Right lobe of liver (tissue), 6 donors: Measurements from ENCODE around the gene DYNLRB1. TPM values are rescaled to one million over a fixed set of nuclear protein-coding genes. Genes with fewer than 3 reads are reported as not detected.
"Not testable (repeated sequence)": the region's sequence is repeated elsewhere in the genome, so short reads cannot be mapped to it uniquely, and the experiment has no call there.

Source experiments
- ATAC-seq, 4 donors: fragments of 200-7000 bp; cut with Tn5 transposase; one replicate each; pipeline ENCODE4 v1.9.1; 2020; ENCODE audit warnings: mild to moderate bottlenecking in 4 of 4, moderate library complexity in 4 of 4
- DNase-seq, 3 donors: peaks; one replicate each; pipeline ENCODE4 v3.0.0-alpha.2; 2020
- H3K27ac ChIP-seq, 3 donors: fragments of 200-600 bp; one replicate each; pipeline ENCODE4 v1.8.0; 2022
- H3K27me3 ChIP-seq, 2 donors: fragments of 200-600 bp; one replicate each; pipeline ENCODE4 v1.8.0; 2022
- H3K36me3 ChIP-seq, 4 donors: fragments of 200-600 bp; sonication (generic) in 1 of 4; one replicate each; pipeline versions ENCODE4 v1.5.1 to v1.8.0; 2017 to 2022; ENCODE audit warnings: control low read depth in 1 of 4
- H3K4me1 ChIP-seq, 4 donors: fragments of 200-600 bp; sonication (generic) in 1 of 4; one replicate each; pipeline versions ENCODE4 v1.5.1 to v1.8.0; 2017 to 2022; ENCODE audit warnings: control low read depth in 1 of 4
- H3K4me3 ChIP-seq, 3 donors: fragments of 200-600 bp; one replicate each; pipeline ENCODE4 v1.8.0; 2022
- H3K9me3 ChIP-seq, 4 donors: fragments of 200-600 bp; sonication (generic) in 1 of 4; one replicate each; pipeline versions ENCODE4 v1.5.1 to v1.8.0; 2017 to 2022; ENCODE audit warnings: control low read depth in 1 of 4
- POLR2A ChIP-seq: fragments of 450-650 bp; IDR thresholded peaks from one replicate; pipeline ENCODE4 v1.6.1; 2017; ENCODE audit warnings: antibody characterized with exemption, mild to moderate bottlenecking
- WGBS: methylation state at CpG from one replicate; pipeline ENCODE4 v1.1.6; 2018; ENCODE audit warnings: low coverage, low lambda C conversion rate; ENCODE audit not compliant: insufficient coverage; ENCODE audit errors: missing lambda C conversion rate; 5-methylcytosine and 5-hydroxymethylcytosine counted together
- intact Hi-C, 2 donors: fragments of 100-400 bp; cut with DNase I; formaldehyde crosslinking; loops; one replicate each; pipeline versions ENCODE4 v1.11.2 to v1.14.1; 2022
- total RNA-seq, 6 experiments: library from RNA; depleted of rRNA in 2 of 6; stranded (reverse); fragments of >200 nt in 2 of 6; fragmentation: NEBNext Ultra II Directional in 3 of 6; extraction: Animal tissue kit (Norgen Biotek cat#: 25700) in 3 of 6; gene quantifications; one replicate each; pipeline versions ENCODE4 v1.1.0 to v1.2.4, GENCODE V29; 2016 to 2023
- TF ChIP-seq, protein P1 (sequence below), 4 donors: fragments of 200-600 bp in 3 of 4; fragments of 450-650 bp in 1 of 4; IDR thresholded peaks; one replicate each; pipeline versions ENCODE4 v1.5.1 to v1.8.0; 2016 to 2022; ENCODE audit warnings: antibody characterized with exemption in 4 of 4, mild to moderate bottlenecking in 2 of 4
- donor health status: DM: no; HTN: yes; CAD: no.
- donor health status: DM: no; HTN: no; CAD: no.
- donor health status: DM: no; HTN: no; CAD: no.
- donor health status: DM: no; HTN: yes; CAD: no.
- donor health status: DM: no; HTN: yes; CAD: no.

DYNLRB1 gene
- total RNA-seq, 6 experiments from 2014 or later: 34.8 to 84.3 (median 42.7) TPM

- no peak for ATAC-seq
- intact Hi-C loops: no loop called here
- Histone ChIP-seq H3K4me1 (peaks cover 0 to 47% (median 4%) of the 10 kb centered on the region in 4 donors), H3K4me3 (no peak overlapping the region), H3K36me3 (peaks cover 0 to 46% (median 26%) of the 10 kb centered on the region in 4 donors), H3K9me3 (no peaks in the 10 kb centered on the region), H3K27me3 (no peaks in the 10 kb centered on the region), H3K27ac (no peak overlapping the region)
- TF ChIP-seq, protein P1, sequence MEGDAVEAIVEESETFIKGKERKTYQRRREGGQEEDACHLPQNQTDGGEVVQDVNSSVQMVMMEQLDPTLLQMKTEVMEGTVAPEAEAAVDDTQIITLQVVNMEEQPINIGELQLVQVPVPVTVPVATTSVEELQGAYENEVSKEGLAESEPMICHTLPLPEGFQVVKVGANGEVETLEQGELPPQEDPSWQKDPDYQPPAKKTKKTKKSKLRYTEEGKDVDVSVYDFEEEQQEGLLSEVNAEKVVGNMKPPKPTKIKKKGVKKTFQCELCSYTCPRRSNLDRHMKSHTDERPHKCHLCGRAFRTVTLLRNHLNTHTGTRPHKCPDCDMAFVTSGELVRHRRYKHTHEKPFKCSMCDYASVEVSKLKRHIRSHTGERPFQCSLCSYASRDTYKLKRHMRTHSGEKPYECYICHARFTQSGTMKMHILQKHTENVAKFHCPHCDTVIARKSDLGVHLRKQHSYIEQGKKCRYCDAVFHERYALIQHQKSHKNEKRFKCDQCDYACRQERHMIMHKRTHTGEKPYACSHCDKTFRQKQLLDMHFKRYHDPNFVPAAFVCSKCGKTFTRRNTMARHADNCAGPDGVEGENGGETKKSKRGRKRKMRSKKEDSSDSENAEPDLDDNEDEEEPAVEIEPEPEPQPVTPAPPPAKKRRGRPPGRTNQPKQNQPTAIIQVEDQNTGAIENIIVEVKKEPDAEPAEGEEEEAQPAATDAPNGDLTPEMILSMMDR (IDR thresholded peaks at IDR 0.05): no peak
- TF ChIP-seq POLR2A: no peak
- DNase-seq: no peak
- WGBS: 92% methylated on average over 1 of the region's 1 CpG
These were observed 5.6 kb upstream of the DYNLRB1 start for GRCh38 chr20:34510575-34510974.

DNA sequence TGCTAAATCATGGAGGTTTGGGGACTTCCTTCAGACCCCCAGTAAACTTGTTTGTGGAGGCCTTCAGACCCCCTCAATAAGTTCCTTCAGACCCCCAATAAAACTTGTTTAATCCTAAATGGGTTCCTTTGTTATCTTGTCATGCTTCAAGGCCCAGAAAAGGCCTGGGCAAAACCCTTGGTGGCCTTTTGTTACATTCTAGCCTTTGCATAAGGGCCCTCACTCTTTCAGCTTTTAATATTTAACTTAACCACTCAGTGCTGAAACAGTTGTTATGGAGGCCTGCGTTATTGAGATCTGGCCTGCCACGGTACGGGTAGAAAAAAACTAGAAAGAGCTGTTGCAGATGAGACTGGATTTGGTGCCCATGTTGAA, 4.3 kb upstream of the DYNLRB1 start:
- no peak for ATAC-seq
- Histone ChIP-seq H3K27me3 (no peaks in the 10 kb centered on the region), H3K4me3 (no peak overlapping the region), H3K36me3 (peaks cover 0 to 33% (median 20%) of the 10 kb centered on the region in 4 donors), H3K4me1 (peaks cover 0 to 49% (median 5%) of the 10 kb centered on the region in 4 donors), H3K9me3 (no peaks in the 10 kb centered on the region), H3K27ac (peak overlapping the region in 1 of 3 donors; percentile 66)
- TF ChIP-seq POLR2A: no peak
- TF ChIP-seq, protein P1 (IDR thresholded peaks at IDR 0.05): no peak
- intact Hi-C loops: no loop called here
- no peak for DNase-seq
- 9% methylated on average over 3 of the region's 3 CpGs for WGBS

GRCh38 chr20:34512266-34512954, 3.8 kb upstream of the DYNLRB1 start:
- Histone ChIP-seq H3K4me3 (no peak overlapping the region), H3K36me3 (peaks cover 0 to 30% (median 18%) of the 10 kb centered on the region in 4 donors), H3K4me1 (peaks cover 0 to 53% (median 5%) of the 10 kb centered on the region in 4 donors), H3K9me3 (no peaks in the 10 kb centered on the region), H3K27ac (peak overlapping the region in 1 of 3 donors; percentile 66), H3K27me3 (no peaks in the 10 kb centered on the region)
- TF ChIP-seq, protein P1 (IDR thresholded peaks at IDR 0.05): no peak
- TF ChIP-seq POLR2A: no peak
- WGBS: 35% methylated on average over 3 of the region's 4 CpGs
- ATAC-seq (peak in 3 of 4 donors; percentile 1 to 22 (median 19)), DNase-seq (no peak)
- intact Hi-C loops: no loop called here

DNA sequence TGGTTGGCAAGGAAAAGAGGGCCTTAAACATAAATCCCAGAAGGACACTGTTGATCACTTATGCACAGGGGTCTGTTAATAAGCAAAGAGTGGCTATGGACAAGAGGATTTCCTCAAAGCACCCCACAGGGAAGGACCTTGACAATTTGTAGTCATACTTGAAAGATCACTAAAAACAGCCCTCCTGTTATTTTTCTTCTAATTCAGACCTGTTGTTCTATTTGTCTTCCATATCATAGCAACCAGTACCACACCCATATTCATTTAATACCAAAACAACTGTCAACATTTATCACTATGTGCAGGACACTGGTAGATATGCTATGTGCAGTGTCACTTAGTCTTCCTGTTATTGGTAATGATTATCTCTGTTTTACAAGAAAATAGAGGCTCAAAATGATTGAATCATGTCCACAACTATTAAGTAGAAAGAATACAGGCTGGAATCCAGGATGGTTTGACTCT, 3.2 kb upstream of the DYNLRB1 start:
- Histone ChIP-seq H3K36me3 (peaks cover 0 to 24% (median 14%) of the 10 kb centered on the region in 4 donors), H3K4me3 (no peak overlapping the region), H3K27me3 (no peaks in the 10 kb centered on the region), H3K4me1 (peaks cover 0 to 53% (median 5%) of the 10 kb centered on the region in 4 donors), H3K27ac (peak overlapping the region in 1 of 3 donors; percentile 66), H3K9me3 (no peaks in the 10 kb centered on the region)
- TF ChIP-seq, protein P1 (IDR thresholded peaks at IDR 0.05): no peak
- TF ChIP-seq POLR2A: no peak
- intact Hi-C loops: no loop called here
- ATAC-seq: no peak
- DNase-seq: no peak

DNA sequence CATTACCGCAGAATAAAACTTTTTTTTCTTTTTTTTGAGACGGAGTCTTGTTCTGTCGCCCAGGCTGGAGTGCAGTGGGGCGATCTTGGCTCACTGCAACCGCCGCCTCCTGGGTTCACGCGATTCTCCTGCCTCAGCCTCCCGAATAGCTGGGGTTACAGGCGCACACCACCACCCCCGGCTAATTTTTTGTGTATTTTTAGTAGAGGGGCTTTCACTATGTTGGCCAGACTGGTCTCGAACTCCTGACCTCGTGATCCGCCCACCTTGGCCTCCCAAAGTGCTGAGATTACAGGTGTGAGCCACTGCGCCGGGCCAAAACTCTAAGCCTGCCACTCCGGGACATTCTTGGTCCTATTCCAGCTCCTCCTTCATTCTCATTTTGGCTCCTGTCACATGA, 2.2 kb upstream of the DYNLRB1 start:
- ATAC-seq, H3K9me3 ChIP-seq, H3K27me3 ChIP-seq, DNase-seq, H3K27ac ChIP-seq, H3K4me3 ChIP-seq, intact Hi-C loops: not testable (repeated sequence)
- peaks cover 0 to 53% (median 5%) of the 10 kb centered on the region in 4 donors for H3K4me1 ChIP-seq
- peaks cover 0 to 15% (median 8%) of the 10 kb centered on the region in 4 donors for H3K36me3 ChIP-seq
- WGBS: 77% methylated on average over 17 of the region's 17 CpGs
